OCI-LY3 (cell line): ENCODE measurements around the gene LRRC9.

Experiments used
- CTCF ChIP-seq: fragments of 200-600, 300-600 bp; sonication (generic); IDR thresholded peaks from 2 replicates; pipeline ENCODE4 v1.5.1; 2014; ENCODE audit warnings: antibody characterized with exemption, low read length, low read depth
- EZH2phosphoT487 ChIP-seq: fragments of 200-600 bp; shearing (Covaris generic); IDR thresholded peaks from 2 replicates; pipeline ENCODE4 v1.6.1; 2018; ENCODE audit warnings: antibody characterized with exemption, mixed run types, low read depth

GRCh38 chr14:60085085-60085484, 165.1 kb downstream of the LRRC9 start:
- TF ChIP-seq EZH2phosphoT487 (no peak), CTCF (no peak)
